Measurements from ENCODE around the gene SDK1. TPM values are rescaled to one million over a fixed set of nuclear protein-coding genes. Genes with fewer than 3 reads are reported as not detected.

SDK1 gene
- total RNA-seq, 1 donor from 2014 or later, result 0.26 TPM

DNA sequence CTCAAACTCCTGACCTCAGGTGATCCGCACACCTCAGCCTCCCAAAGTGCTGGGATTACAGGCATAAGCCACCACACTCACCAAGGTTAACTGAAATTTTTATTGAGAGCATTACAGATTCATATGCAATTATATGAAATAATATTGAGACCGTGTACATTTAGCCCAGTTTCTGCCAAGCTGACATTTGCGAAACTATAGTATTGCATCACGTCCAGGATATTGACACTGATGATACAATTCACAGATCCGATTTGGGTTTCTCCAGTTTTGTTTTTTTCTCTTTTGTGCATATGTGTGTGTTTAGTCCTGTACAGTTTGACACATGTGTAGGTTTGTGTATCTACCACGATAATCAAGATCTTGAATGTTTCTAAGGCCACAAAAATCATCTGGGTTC lies 753.1 kb downstream of the SDK1 start:
- Histone ChIP-seq H3K27me3 (ENCODE audit: control insufficient read depth, insufficient read depth, low read length) (no peaks in the 10 kb centered on the region), H3K36me3 (ENCODE audit: control insufficient read depth, insufficient read depth, low read length) (no peaks in the 10 kb centered on the region), H3K4me3 (ENCODE audit: low read depth, low read length) (no peak overlapping the region)
- FAIRE-seq (no peak), DNase-seq (ENCODE audit: low read depth) (no peak)
- TF ChIP-seq CTCF (IDR thresholded peaks at IDR 0.05; ENCODE audit: insufficient read depth, low read length, severe bottlenecking), result no peak

- no peaks in the 10 kb centered on the region for H3K27me3 ChIP-seq (ENCODE audit: control insufficient read depth, insufficient read depth, low read length)
- TF ChIP-seq CTCF (IDR thresholded peaks at IDR 0.05; ENCODE audit: insufficient read depth, low read length, severe bottlenecking), result no peak
- no peak overlapping the region for H3K4me3 ChIP-seq (ENCODE audit: low read depth, low read length)
- H3K36me3 ChIP-seq (ENCODE audit: control insufficient read depth, insufficient read depth, low read length), result no peaks in the 10 kb centered on the region
- FAIRE-seq (no peak), DNase-seq (ENCODE audit: low read depth) (no peak)
Observed at GRCh38 chr7:4056552-4057288, 755.7 kb downstream of the SDK1 start.

GRCh38 chr7:4057289-4057616 lies 756.2 kb downstream of the SDK1 start:
- no peaks in the 10 kb centered on the region for H3K36me3 ChIP-seq (ENCODE audit: control insufficient read depth, insufficient read depth, low read length)
- no peak for DNase-seq (ENCODE audit: low read depth)
- H3K4me3 ChIP-seq (ENCODE audit: low read depth, low read length), result no peak overlapping the region
- no peak for FAIRE-seq
- no peaks in the 10 kb centered on the region for H3K27me3 ChIP-seq (ENCODE audit: control insufficient read depth, insufficient read depth, low read length)
- TF ChIP-seq CTCF (IDR thresholded peaks at IDR 0.05; ENCODE audit: insufficient read depth, low read length, severe bottlenecking), result no peak

GRCh38 chr7:4058158-4058557 lies 757.1 kb downstream of the SDK1 start:
- no peak for FAIRE-seq

GRCh38 chr7:4065190-4065589 lies 764.1 kb downstream of the SDK1 start:
- no peaks in the 10 kb centered on the region for H3K36me3 ChIP-seq (ENCODE audit: control insufficient read depth, insufficient read depth, low read length)
- DNase-seq (ENCODE audit: low read depth), result no peak
- TF ChIP-seq CTCF (IDR thresholded peaks at IDR 0.05; ENCODE audit: insufficient read depth, low read length, severe bottlenecking), result no peak
- no peak overlapping the region for H3K4me3 ChIP-seq (ENCODE audit: low read depth, low read length)
- no peaks in the 10 kb centered on the region for H3K27me3 ChIP-seq (ENCODE audit: control insufficient read depth, insufficient read depth, low read length)
- no peak for FAIRE-seq

More at GRCh38 chr7:4058158-4058557, 757.1 kb downstream of the SDK1 start:
- no peak for TF ChIP-seq CTCF (IDR thresholded peaks at IDR 0.05; ENCODE audit: insufficient read depth, low read length, severe bottlenecking)
- no peak overlapping the region for H3K4me3 ChIP-seq (ENCODE audit: low read depth, low read length)
- no peaks in the 10 kb centered on the region for H3K36me3 ChIP-seq (ENCODE audit: control insufficient read depth, insufficient read depth, low read length)
- no peaks in the 10 kb centered on the region for H3K27me3 ChIP-seq (ENCODE audit: control insufficient read depth, insufficient read depth, low read length)
- DNase-seq (ENCODE audit: low read depth), result no peak

DNA sequence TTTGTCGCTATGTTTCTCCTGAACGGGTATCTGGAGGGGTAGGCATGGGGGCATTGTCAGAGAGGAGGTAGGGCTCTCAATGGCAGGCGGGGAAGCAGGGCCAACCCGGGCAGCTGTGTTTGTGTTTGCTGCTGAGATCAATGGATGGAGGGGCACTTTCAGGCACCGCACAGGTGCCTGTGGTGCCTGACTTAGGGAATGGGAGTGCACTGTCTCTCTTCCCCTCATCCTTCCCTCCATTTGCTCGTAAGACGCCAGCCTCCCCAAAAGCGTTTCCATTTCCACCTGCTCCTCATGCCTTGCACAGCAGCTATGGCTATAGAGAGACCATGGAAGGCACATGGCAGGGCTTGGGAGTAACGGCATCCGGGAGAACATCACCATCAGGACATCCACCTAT lies 765.2 kb downstream of the SDK1 start:
- FAIRE-seq (no peak), DNase-seq (ENCODE audit: low read depth) (no peak)
- no peaks in the 10 kb centered on the region for H3K36me3 ChIP-seq (ENCODE audit: control insufficient read depth, insufficient read depth, low read length)

More for the DNA sequence above, 765.2 kb downstream of the SDK1 start:
- H3K27me3 ChIP-seq (ENCODE audit: control insufficient read depth, insufficient read depth, low read length), result no peaks in the 10 kb centered on the region
- TF ChIP-seq CTCF (IDR thresholded peaks at IDR 0.05; ENCODE audit: insufficient read depth, low read length, severe bottlenecking), result no peak
- H3K4me3 ChIP-seq (ENCODE audit: low read depth, low read length), result no peak overlapping the region
